Cardiac fibroblast (primary cell): ENCODE results near the gene NPR3.

Experiments
- DNase-seq, 2 donors: peaks; one replicate each; pipeline versions ENCODE4 v3.0.0 to v3.0.0-alpha.2; 2010; ENCODE audit warnings: low read depth in 2 of 2
- H3K4me3 ChIP-seq, 2 donors: replicated peaks in 1 of 2; 1 replicate in 1 of 2; 2 replicates in 1 of 2; pipeline ENCODE4 v1.5.1; 2011; ENCODE audit warnings: low read depth in 2 of 2, low read length in 2 of 2, mild to moderate bottlenecking in 2 of 2, moderate library complexity in 1 of 2
- TF ChIP-seq, protein P1 (sequence below): IDR thresholded peaks from one replicate; pipeline ENCODE4 v1.5.1; 2011; ENCODE audit warnings: low read depth, mild to moderate bottlenecking, low read length, inconsistent platforms

The NPR3 gene, protein sequence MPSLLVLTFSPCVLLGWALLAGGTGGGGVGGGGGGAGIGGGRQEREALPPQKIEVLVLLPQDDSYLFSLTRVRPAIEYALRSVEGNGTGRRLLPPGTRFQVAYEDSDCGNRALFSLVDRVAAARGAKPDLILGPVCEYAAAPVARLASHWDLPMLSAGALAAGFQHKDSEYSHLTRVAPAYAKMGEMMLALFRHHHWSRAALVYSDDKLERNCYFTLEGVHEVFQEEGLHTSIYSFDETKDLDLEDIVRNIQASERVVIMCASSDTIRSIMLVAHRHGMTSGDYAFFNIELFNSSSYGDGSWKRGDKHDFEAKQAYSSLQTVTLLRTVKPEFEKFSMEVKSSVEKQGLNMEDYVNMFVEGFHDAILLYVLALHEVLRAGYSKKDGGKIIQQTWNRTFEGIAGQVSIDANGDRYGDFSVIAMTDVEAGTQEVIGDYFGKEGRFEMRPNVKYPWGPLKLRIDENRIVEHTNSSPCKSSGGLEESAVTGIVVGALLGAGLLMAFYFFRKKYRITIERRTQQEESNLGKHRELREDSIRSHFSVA

DNA sequence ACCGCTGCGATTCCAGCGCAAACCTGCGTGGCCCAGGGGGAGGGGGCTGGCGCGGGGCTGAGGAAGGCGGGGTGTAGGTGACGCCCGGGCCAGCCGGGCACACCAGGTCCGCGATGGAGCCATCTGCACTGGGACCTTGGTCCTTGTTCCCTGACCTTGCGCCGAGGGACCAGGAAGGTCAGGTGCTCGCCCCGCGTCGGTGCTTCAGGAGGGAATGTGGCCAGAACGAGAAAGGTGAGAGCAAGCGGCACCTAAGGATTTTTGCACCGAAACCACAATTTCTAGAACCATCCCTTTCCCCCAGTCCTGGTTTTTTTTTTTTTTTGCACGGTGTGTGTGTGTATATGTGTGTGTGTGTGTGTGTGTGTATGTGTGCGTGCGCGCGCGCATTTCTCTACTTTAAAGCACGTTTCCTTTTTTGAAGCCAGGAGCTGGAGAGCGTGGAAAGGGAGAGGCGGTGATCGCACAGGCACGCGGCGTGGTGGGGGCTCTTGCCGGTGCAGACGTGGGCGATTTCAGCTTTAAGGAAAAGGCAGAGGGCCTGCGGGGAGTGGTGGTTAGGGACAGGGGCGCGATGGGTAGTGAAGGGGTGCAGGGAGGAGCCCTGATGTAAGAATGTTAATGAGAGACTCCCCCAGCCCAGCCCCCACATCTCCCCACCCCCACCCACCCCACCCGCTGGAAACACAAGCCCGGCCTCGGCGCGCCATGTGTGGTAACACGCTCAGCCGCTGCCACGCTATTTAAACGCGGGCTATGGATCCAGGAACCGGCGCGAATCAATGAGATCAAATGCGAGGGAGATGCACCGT lies at the start of gene NPR3:
Gene NPR3 (plus strand): TSS at position 772 of the 812 bp plus-strand sequence. CDS start 456 bp downstream, outside the sequence.
- TF ChIP-seq, protein P1, sequence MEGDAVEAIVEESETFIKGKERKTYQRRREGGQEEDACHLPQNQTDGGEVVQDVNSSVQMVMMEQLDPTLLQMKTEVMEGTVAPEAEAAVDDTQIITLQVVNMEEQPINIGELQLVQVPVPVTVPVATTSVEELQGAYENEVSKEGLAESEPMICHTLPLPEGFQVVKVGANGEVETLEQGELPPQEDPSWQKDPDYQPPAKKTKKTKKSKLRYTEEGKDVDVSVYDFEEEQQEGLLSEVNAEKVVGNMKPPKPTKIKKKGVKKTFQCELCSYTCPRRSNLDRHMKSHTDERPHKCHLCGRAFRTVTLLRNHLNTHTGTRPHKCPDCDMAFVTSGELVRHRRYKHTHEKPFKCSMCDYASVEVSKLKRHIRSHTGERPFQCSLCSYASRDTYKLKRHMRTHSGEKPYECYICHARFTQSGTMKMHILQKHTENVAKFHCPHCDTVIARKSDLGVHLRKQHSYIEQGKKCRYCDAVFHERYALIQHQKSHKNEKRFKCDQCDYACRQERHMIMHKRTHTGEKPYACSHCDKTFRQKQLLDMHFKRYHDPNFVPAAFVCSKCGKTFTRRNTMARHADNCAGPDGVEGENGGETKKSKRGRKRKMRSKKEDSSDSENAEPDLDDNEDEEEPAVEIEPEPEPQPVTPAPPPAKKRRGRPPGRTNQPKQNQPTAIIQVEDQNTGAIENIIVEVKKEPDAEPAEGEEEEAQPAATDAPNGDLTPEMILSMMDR, result no peak
- peak within 1 kb of the TSS; percentile 64 to 65 for H3K4me3 ChIP-seq
- peak; percentile 48 to 62 for DNase-seq

DNA sequence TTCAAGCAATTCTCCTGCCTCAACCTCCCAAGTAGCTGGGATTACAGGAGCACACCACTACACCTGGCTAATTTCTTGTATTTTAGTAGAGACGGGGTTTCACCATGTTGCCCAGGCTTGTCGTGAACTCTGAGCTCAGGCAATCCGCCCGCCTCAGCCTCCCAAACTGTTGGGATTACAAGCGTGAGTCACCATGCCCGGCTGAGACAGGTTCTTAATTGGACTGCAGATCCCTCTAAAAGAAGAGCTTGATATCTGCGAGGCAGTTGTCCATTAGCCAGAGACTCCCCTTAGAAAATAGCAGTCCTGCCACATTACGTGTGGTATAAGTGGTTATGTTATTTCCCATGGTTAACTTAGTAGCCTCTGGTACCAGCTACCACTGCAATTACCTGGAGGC lies 46.6 kb upstream of the NPR3 start:
- no peak overlapping the region for H3K4me3 ChIP-seq
- no peak for DNase-seq

DNA sequence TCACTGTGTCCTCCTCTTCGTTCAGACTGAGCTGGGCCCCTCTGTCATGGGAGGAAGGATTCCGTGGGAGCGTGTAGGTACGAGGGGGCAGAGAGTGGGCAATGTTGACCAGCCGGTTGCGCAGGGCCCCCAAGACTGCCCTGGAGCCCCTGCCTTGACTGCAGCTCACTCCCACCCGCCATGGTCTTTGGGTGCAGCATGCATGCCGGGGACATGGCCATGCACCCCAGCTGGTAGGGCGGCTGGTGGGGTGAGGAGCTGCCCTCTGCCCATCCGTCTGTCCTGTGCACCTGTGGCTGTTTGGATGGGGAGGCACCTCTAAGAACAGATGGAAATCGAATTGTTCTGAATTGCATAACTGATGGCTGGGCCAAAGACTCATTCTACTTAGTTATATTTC lies 42.6 kb upstream of the NPR3 start:
- TF ChIP-seq, protein P1, result no peak
- no peak overlapping the region for H3K4me3 ChIP-seq
- DNase-seq, result no peak

More for the DNA sequence above, 46.6 kb upstream of the NPR3 start:
- TF ChIP-seq, protein P1, result no peak

DNA sequence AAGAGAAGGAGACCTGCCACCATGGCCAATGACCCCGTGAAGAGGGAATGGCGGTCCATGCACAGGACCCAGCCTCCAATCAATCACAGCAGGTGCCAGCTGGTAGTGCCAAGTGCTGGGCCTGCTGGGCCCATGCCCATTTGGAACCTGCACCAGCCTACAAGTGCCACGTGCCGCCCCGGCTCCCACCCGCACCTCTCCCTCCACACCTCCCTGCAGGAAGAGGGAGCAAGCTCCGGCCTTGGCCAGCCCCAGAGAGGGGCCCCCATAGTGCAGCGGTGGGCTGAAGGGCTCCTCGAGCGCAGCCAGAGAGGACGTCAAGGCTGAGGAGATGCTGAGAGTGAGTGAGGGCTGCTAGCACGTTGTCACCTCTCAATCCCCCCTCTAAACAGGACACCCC lies 37.8 kb upstream of the NPR3 start:
- no peak overlapping the region for H3K4me3 ChIP-seq
- TF ChIP-seq, protein P1, result no peak
- no peak for DNase-seq

DNA sequence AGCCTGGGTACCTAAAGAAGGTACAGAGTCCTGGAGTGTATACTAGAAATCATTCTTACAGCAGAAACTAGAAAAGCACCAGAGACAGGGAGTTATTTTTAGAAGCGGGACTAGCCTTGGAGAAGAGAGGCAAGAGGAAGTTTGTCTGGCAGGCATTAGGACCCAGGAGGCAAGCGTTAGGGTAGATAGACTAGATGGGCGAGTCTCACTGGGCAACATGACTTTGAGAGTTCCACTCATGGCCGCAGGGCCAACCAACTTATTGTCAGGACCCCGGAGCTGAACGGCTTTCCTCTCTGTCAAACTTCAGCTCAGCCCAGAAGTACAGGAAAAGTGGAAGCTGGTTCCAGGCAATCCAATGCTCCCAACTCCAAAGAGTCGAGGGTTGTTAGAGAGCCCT lies 34.1 kb upstream of the NPR3 start:
- no peak for DNase-seq
- H3K4me3 ChIP-seq, result no peak overlapping the region
- TF ChIP-seq, protein P1, result no peak

DNA sequence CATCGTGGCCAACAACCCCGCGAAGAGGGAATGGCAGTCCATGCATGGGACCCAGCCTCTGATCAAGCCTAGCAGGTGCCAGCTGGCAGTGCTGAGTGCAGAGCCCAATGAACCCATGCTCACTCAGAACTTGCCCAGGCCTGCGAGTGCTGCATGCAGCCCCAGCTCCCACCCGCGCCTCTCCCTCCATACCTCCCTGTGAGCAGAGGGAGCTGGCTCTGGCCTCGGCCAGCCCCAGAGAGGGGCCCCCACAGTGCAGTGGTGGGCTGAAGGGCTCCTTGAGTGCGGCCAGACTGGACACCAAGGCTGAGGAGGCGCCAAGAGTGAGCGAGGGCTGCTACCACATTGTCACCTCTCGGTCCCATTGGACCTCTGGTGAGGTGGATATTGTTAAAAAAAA lies 32.6 kb upstream of the NPR3 start:
- no peak for DNase-seq
- TF ChIP-seq, protein P1, result no peak
- H3K4me3 ChIP-seq, result no peak overlapping the region
